ENCODE measurements around the gene UMODL1.

DNA sequence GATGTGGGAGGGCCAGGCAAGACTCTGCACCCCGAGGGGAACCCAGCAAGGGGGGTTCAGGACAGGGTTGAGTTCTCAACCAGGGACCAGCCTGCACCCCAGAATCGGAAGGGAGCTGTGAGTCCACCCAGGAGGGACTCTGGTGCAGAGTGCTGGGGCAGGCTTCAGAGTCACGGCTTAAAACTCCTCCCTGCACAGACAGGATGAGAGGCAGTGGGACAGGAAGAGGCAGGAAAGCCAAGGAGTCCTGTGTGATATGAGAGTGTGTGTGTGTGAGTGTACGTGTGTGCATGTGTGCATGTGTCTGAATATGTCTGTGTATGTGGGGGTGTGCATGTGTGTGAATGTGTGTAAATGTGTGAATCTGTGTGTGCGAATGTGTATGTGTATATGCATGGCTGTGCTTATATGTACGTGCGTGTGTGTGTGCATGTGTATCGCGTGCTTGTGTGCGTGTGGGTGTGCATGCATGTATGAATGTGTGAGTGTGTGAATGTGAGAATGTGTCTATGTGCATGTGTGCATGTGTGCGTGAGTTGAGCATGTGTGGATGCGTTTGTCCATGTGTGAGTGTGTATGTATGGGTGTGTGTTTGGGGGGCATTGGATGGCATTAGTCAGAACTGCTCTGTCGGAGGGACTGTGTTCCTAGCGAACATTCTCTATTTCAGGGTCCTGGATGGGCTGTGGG lies 52.2 kb downstream of the UMODL1 start:
- TF ChIP-seq POLR2A (IDR thresholded peaks at IDR 0.05; ENCODE audit: low read depth, low read length), result no peak
- TF ChIP-seq POLR2AphosphoS5 (IDR thresholded peaks at IDR 0.05; ENCODE audit: low read depth, low read length), result no peak

Measured in GM12892 (cell line).